Left lobe of liver (tissue), 2 donors: ENCODE measurements around the gene PRDM16. TPM values are rescaled to one million over a fixed set of nuclear protein-coding genes. Genes with fewer than 3 reads are reported as not detected.

Experiments used
- ATAC-seq: fragments of 200-7000 bp; cut with Tn5 transposase; one replicate; pipeline ENCODE4 v1.9.1; 2020; ENCODE audit warnings: mild to moderate bottlenecking, moderate library complexity
- DNase-seq: peaks from one replicate; pipeline ENCODE4 v3.0.0-alpha.2; 2020; ENCODE audit warnings: low spot score
- total RNA-seq: library from RNA; stranded (reverse); gene quantifications from one replicate; pipeline ENCODE4 v1.2.1, GENCODE V29; 2021
- donor health status: DM: no; HTN: no; CAD: no; lungs with moderate emphysema.
- donor health status: DM: no; HTN: yes; CAD: no.

The PRDM16 gene
- total RNA-seq, 1 donor from 2014 or later: 0.43 TPM

GRCh38 chr1:3101124-3101939 lies 32.3 kb downstream of the PRDM16 start:
- no peak for ATAC-seq
- no peak for DNase-seq

GRCh38 chr1:3102641-3103040 lies 33.6 kb downstream of the PRDM16 start:
- no peak for DNase-seq
- ATAC-seq: no peak

GRCh38 chr1:3103967-3104677 lies 35.1 kb downstream of the PRDM16 start:
- ATAC-seq (no peak), DNase-seq (no peak)

DNA sequence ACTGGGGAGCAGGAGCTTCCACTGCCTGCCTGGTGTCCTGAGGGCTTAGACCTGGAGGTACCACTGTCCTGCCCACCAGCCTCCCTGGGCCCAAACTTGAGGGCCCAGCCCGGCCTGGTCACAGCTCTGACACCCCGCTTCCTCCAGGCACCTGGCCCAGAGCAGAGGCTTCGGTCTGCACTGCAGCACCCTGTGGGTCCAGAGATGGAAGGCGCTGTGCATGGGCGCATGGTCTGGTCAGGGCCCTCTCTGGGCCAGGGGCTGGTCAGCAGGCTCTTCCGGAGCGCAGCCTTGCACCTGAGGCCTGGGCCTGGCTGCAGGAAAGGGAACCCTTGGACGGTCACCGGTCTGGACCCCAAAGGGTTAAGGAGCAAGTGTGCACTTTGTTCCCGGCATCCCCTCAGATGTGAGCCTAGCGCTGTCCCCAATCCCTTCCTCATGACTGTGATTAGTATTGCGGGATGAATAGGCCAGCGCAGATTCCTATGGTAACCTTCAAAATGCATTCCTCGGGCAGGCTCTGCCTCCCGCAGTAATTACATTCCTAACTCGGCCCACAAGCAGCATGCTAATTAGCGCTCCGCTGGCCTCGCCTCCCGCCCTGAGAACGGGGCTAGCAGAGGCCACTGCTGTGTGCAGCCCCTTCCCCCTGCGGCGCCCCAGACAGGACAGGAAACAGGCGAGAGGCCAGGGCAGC lies 36.3 kb downstream of the PRDM16 start:
- DNase-seq: no peak
- no peak for ATAC-seq

DNA sequence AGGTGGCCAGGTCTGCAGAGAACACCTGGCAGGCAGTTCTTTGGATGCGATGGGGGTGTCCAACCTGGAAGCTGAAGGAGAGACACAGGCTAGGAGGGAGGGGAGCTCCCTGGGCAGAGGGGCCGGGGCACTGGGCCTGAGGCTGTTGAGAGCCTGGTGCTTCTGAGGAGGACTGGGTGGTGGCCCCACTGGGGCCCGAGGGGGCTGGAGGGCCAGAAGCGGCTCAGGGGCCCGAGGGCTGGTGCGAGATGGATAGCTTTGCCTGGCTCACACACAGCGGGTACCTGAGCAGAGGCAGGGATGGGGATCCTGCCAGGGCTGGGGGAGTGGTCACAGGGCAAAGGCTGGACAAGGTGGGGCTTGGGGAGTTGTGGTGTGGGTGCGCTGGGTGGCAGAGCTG lies 37.2 kb downstream of the PRDM16 start:
- DNase-seq: no peak

DNA sequence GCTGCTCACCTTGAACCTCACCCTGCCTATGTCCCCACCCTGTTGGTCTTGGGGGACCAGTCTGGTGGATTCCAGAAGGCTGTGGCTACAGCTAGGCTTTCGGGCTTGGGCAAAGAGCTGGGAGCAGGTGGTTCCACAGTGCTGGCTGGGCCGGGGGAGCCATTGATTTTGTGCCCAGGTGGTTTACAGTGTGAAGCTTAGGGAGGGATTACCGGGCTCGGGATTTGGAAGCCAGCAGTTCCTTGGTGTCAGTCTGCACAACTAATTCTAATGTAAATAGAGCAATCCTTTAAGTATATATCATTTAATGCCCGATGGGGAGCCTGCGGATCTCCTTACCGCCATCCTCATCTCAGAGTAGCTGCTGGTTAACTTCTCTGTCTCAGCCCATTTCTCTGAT lies 38.2 kb downstream of the PRDM16 start:
- DNase-seq (no peak), ATAC-seq (no peak)

More for the DNA sequence above, 37.2 kb downstream of the PRDM16 start:
- ATAC-seq: no peak

GRCh38 chr1:3109355-3109754 lies 40.4 kb downstream of the PRDM16 start:
- no peak for DNase-seq

DNA sequence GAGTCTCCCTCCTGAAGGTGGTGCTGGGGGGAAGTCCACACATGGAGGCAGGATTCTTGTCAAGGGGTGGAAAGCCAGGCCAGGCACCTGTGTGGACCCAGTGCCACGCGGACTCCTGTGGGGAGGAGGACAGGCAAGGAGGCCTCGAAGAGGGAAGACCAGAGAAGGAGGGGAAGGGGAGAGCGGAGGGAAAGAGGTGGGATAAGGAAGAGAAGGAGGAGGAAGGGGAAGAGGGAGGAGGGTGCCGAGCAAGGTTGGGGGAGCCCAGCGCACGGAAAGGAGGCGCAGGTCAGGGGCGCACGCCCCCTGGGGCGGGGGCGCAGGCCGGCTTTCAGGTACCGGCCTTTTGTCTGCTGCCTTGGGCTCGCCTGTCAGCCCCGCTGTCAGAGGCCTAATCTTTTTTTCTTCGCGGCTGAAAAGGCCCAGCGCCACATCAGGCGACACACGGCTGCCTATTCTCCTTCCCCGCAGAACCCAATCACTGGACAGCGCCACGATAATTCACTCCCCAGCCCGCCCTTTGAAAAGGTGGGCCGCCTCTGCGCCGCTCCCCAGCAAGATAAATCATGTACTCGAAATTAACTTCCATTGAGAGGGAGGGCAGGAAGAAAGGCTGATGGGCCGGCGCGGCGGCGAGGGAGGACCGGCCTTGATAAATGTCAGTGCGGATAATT lies 42.5 kb downstream of the PRDM16 start:
- ATAC-seq: no peak
- no peak for DNase-seq

More at GRCh38 chr1:3109355-3109754, 40.4 kb downstream of the PRDM16 start:
- no peak for ATAC-seq

- ATAC-seq (no peak), DNase-seq (no peak)
These were observed 43.5 kb downstream of the PRDM16 start for GRCh38 chr1:3112526-3112925.

DNA sequence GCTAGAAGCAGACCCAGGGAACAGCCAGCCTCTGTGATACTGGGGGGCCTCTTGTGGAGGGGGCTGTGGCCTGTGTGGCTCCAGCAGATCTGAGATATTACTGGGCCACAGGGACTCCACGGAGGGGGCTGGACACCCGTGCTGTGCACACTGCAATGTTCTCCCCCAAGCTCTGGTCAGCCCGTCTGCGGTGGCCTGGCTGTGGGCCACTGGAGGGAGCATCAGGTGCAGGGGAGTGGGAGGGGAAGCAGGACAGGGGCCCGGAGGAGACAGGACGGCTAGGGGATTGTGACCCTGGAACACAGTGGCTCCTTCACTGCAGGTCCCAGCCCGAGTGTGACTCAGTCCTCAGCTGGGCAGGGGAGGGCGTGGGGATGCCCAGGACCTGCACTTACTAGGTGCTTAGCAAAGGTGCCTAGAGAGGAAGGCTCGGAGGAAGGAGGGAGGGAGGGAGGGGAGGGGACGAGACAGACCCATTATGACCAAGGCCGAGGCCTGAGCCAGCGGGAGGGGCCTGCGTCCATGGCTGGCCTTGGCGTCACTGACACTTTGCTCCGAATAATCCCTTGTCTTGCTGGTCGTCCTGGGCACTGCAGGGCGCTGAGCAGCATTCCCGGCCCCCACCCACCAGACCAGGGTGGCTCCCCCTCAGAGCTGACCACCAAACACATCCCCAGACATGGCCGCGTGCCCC lies 44.2 kb downstream of the PRDM16 start:
- DNase-seq (no peak), ATAC-seq (no peak)

- ATAC-seq (no peak), DNase-seq (no peak)
These were observed 44.7 kb downstream of the PRDM16 start for GRCh38 chr1:3113741-3114056.

DNA sequence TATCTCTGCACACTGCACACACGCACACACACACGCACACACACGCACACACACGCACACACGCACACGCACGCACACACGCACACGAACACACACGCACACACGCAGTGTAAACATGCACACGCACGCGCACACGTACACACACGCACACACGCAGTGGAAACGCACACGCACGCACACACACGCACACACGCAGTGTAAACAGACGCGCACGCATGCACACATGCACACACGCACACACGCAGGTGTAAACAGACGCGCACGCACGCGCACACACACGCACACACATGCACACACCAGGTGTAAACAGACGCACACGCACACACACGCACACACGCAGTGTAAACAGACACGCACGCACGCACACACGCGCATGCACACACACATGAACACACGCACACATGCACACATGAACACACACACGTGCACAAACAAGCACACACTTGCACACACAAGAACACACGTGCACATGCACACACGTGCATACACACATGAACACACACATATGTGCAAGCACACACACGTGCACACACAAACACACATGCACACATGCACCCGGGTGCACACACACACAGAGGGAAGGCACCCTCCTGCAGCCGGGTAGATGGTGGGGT lies 45.2 kb downstream of the PRDM16 start:
- DNase-seq (no peak), ATAC-seq (no peak)

DNA sequence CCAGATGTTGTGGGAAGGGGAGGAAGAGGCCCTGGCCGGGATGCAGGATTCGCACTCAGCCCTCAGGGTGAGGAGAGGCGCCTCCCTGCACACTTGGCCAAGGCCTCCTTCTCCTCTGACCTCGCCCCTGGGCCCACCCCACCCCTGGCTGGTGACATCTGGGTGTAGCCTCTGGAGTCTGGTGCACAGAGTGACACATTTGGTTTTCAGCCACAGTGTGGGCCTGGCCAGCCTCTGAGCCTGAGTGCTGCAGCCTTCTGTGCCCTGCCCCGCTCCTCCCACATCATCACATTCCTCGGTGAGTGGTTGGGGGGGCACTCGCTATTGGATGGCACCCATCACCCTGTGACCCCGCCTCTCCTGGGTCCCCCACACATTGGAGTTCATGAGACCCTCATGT lies 45.8 kb downstream of the PRDM16 start:
- DNase-seq (no peak), ATAC-seq (peak; percentile 28)

DNA sequence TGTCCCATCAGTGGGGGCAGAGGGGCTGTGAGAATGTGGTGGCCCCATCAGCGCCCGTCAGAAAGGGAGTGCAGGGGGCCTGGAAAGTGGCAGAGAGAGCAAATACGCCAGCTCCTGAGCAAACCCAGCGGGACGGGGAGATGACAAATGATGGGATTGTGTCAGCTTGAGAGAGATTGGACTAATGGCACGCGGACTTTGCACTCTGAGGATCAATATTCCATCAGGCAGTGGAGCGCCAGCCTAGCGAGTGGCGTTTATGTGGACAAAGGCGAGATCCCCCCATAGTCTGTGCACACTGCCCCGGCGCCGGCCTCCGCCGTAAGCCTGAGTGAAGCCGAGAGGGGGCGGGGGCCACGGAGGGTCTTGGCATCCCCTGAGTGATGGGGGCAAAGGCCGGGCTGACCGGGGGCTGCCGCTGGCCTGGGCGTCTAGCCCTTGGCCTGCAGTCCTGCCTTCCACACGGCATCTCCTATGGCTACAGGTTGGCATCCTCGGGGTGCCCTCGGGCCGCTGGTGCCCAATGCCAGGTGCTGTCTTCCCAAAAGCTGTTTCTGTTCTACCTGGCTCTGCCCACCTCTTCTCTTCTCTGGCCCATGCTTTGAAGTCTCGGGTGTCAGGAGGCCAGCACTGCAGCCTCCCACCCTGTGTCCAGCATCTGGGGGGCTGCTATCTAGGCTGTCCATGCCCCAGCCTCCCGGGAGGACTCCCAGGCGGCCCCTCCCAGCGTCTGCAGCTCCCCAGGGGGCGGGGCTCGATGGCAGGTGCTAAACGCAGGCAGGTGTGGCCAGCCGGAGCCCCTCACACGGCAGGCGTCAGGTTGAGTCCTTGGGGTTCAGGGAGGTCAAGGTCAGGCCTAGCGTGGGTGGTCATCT lies 46.5 kb downstream of the PRDM16 start:
- ATAC-seq (peak; percentile 89), DNase-seq (peak; percentile 56)

DNA sequence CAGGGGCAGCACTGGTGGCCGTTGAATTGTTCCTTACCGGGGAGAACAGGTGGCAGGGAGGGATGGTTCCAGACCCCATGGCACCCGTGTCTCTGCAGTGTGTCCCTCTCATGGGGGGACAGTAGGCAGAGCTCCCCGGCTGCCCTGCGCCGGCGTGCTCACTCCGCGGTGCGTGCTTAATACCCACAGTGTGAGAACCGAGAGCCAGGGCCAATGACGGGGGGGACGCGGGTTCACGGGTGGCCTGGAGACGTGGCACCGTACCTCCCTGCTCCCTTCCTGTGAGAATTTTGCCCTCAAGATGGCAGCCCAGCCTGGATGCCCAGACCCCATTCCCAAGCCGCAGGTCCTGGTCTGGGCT lies 47.1 kb downstream of the PRDM16 start:
- no peak for ATAC-seq
- no peak for DNase-seq

- no peak for ATAC-seq
- no peak for DNase-seq
These were observed 47.6 kb downstream of the PRDM16 start for GRCh38 chr1:3116560-3116959.

- no peak for ATAC-seq
These were observed 48.9 kb downstream of the PRDM16 start for GRCh38 chr1:3117879-3118278.

DNA sequence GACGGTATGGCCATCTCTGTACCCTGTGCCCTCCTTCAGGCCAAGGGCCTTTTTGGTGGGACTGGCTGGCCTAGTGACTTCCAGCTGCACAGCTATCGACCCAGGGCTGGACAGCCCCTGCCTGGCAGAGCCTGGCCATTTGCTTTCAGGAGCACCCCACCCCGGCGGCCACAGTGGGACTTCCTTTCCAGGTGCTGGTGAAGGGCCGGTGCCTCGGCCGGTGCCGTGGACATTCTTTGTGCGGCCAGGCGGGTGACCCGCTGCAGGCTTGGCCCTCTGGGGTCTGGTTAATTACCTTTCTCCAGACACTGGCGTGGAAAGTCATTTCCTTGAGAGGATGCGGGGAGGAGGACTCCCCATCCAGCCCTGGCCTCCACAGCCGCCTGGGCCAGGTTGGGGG lies 50.1 kb downstream of the PRDM16 start:
- ATAC-seq (no peak), DNase-seq (no peak)

More at GRCh38 chr1:3117879-3118278, 48.9 kb downstream of the PRDM16 start:
- no peak for DNase-seq

DNA sequence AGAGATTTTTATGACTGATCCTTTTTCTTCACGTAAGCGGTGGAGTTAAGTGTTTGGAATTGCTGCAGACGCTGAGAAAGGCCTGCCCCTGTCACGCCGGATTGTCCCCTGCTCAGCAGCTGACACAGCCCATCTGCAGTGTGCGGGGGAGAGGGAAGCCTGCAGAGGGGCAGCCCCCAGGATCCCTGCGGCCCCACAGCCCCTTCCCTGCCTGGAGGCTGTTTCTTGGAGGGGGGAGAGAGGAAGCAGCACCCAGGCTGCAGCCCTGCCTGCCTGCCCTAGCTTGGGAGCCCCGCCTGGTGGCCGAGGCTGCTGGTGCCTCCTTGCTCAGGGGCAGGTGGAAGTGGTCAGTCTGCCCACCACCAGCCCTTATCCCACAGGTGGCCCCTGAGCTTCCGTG lies 50.7 kb downstream of the PRDM16 start:
- no peak for DNase-seq
- ATAC-seq: no peak
